ENCODE data around the gene GPNMB.

DNA sequence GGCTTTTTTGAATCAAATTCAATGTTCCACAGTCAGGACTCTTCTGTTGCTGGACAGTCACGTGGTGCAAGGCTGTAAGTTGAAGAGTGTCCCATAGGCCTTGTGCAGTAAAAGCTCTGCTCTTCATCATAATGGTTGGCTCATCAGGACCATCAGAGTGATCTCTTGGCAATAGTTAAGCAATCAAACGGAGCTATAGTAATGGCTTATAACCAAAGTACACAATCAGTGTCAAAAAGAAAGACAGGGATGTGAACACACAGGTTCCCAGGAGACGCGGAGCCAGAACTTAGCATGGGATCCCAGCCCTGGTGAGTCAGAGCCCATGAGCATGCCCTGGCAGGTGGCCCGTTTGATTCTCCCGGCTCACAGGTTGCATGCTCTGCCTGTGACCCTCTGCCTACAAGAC is 10.8 kb upstream of the GPNMB start:
- TF ChIP-seq, protein P1, sequence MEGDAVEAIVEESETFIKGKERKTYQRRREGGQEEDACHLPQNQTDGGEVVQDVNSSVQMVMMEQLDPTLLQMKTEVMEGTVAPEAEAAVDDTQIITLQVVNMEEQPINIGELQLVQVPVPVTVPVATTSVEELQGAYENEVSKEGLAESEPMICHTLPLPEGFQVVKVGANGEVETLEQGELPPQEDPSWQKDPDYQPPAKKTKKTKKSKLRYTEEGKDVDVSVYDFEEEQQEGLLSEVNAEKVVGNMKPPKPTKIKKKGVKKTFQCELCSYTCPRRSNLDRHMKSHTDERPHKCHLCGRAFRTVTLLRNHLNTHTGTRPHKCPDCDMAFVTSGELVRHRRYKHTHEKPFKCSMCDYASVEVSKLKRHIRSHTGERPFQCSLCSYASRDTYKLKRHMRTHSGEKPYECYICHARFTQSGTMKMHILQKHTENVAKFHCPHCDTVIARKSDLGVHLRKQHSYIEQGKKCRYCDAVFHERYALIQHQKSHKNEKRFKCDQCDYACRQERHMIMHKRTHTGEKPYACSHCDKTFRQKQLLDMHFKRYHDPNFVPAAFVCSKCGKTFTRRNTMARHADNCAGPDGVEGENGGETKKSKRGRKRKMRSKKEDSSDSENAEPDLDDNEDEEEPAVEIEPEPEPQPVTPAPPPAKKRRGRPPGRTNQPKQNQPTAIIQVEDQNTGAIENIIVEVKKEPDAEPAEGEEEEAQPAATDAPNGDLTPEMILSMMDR (IDR thresholded peaks at IDR 0.05): no peak
- TF ChIP-seq POLR2AphosphoS5 (IDR thresholded peaks at IDR 0.05) (no peak), POLR2A (IDR thresholded peaks at IDR 0.05) (no peak), EP300 (IDR thresholded peaks at IDR 0.05) (no peak)

Data from gastroesophageal sphincter (tissue), 3 donors.